Measurements from ENCODE around the gene ZNF610. TPM values are rescaled to one million over a fixed set of nuclear protein-coding genes. Genes with fewer than 3 reads are reported as not detected.

The ZNF610 gene
- total and polyA plus RNA-seq, 2 donors (not counting 3 experiments of a cell fraction or from before 2014, with no cell fraction given), result 1.1 to 1.3 TPM

GRCh38 chr19:52297601-52298364, 38.3 kb upstream of the ZNF610 start:
- H3K4me1 ChIP-seq (ENCODE audit: control insufficient read depth, extremely low read depth, insufficient read depth, low read length), result peaks cover 4% of the 10 kb centered on the region
- dilution Hi-C loops (cut with MboI; ENCODE audit: extremely low pct_ligation_motif_present, low sequenced_read_pairs), result no loop called here
- H3K4me2 ChIP-seq (ENCODE audit: insufficient read depth, low read length), result peak overlapping the region; percentile 85
- POLR2A ChIA-PET, result no interaction called here
- DNase-seq (ENCODE audit: low read depth, low spot score), result peak; percentile 3
- H3K9me1 ChIP-seq (replicated peaks; ENCODE audit: control insufficient read depth, extremely low read depth, insufficient read depth, low read length), result no peaks in the 10 kb centered on the region
- no peak for FAIRE-seq
- peak overlapping the region; percentile 97 for H3K27ac ChIP-seq (ENCODE audit: insufficient read depth, low read depth, low read length)
- no TSS peak for BruUV-seq (replicated peaks)
- no peaks in the 10 kb centered on the region for H4K20me1 ChIP-seq (replicated peaks; ENCODE audit: control insufficient read depth, extremely low read depth, insufficient read depth, low read length)
- peak overlapping the region; percentile 99 for H3K9ac ChIP-seq (replicated peaks; ENCODE audit: extremely low read depth, insufficient read depth, low read length)
- H3K79me2 ChIP-seq (ENCODE audit: control insufficient read depth, insufficient read depth, low read length), result peaks cover 3% of the 10 kb centered on the region
- CTCF ChIA-PET, result no interaction called here
- TF ChIP-seq MYC (IDR thresholded peaks at IDR 0.05; ENCODE audit: low read depth, low read length) (no peak), MAX (IDR thresholded peaks at IDR 0.05; ENCODE audit: insufficient read depth, insufficient read length) (no peak), CTCF (IDR thresholded peaks at IDR 0.05; ENCODE audit: extremely low read depth in 1 of 2, insufficient read depth in 1 of 2, low read depth in 1 of 2, low read length in 2 of 2) (no peak), JUN (IDR thresholded peaks at IDR 0.05; ENCODE audit: borderline replicate concordance, insufficient read depth, insufficient read length, low read depth) (no peak), POLR2A (IDR thresholded peaks at IDR 0.05; ENCODE audit: low read depth, low read length) (no peak), POLR2AphosphoS5 (IDR thresholded peaks at IDR 0.05; ENCODE audit: insufficient read depth, low read depth, low read length) (no peak), EZH2 (IDR thresholded peaks at IDR 0.05; ENCODE audit: borderline replicate concordance, low read depth, low read length, severe bottlenecking) (no peak), GATA2 (IDR thresholded peaks at IDR 0.05; ENCODE audit: insufficient read depth, insufficient read length, low read depth, low read length) (no peak), FOS (IDR thresholded peaks at IDR 0.05; ENCODE audit: borderline replicate concordance, insufficient read depth, low read length) (no peak)
- H3K9me3 ChIP-seq (replicated peaks; ENCODE audit: control insufficient read depth, insufficient read depth, low read length), result no peaks in the 10 kb centered on the region
- H3K27me3 ChIP-seq (ENCODE audit: control insufficient read depth in 2 of 2, insufficient read depth in 2 of 2, low read length in 2 of 2), result no peaks in the 10 kb centered on the region
- peak overlapping the region; percentile 96 for H2AFZ ChIP-seq (ENCODE audit: low read depth, low read length)
- peak overlapping the region; percentile 64 to 97 (median 97) for H3K4me3 ChIP-seq (replicated peaks in 1 of 3; ENCODE audit: insufficient read depth in 1 of 3, low read depth in 1 of 3, low read length in 3 of 3)
- intact Hi-C loops (cut with micrococcal nuclease), result loop anchor here (1.0 to 2.0 kb wide), 3 partner anchors 28 to 230 kb away; partner anchors contain the start of genes ZNF610, ZNF766 and ZNF808
- peaks cover 7 to 15% of the 10 kb centered on the region in 2 experiments for H3K36me3 ChIP-seq (ENCODE audit: control insufficient read depth in 2 of 2, extremely low read depth in 1 of 2, insufficient read depth in 2 of 2, low read length in 2 of 2)

All from endothelial cell of umbilical vein (primary cell).